H1 (cell line): ENCODE data around the gene CRABP1. TPM values are rescaled to one million over a fixed set of nuclear protein-coding genes. Genes with fewer than 3 reads are reported as not detected.

Experiments used
- polyA plus RNA-seq, 7 experiments: library from polyadenylated mRNA; depleted of rRNA in 3 of 7; stranded (reverse) in 5 of 7; unstranded in 2 of 7; fragments of >200 nt in 5 of 7; fragments of 200-250 nt in 2 of 7; gene quantifications; 1 replicate in 5 of 7; 2 replicates in 1 of 7; 4 replicates in 1 of 7; pipeline versions ENCODE4 v1.2.1 to v1.2.3, GENCODE V29; 2011 to 2013; ENCODE audit warnings: missing spikeins in 2 of 7, mixed read lengths in 2 of 7
- total RNA-seq: library from RNA; stranded (reverse); fragmentation: NEBNext Ultra II Directional; extraction: Animal tissue kit (Norgen Biotek cat#: 25700); gene quantifications from 2 replicates; pipeline ENCODE4 v1.2.1, GENCODE V29; 2021
- TF ChIP-seq, protein P1 (sequence below): fragments of 300-600 bp; sonication (generic); IDR thresholded peaks from 2 replicates; pipeline ENCODE4 v1.7.1; 2012; ENCODE audit warnings: low read length, moderate library complexity, mild to moderate bottlenecking, inconsistent platforms; ENCODE audit not compliant: insufficient replicate concordance

The CRABP1 gene
- total and polyA plus RNA-seq, 2 of the 8 experiments (the other 6 are each of a cell fraction or from before 2014, with no cell fraction given) = 385 to 655 TPM

DNA sequence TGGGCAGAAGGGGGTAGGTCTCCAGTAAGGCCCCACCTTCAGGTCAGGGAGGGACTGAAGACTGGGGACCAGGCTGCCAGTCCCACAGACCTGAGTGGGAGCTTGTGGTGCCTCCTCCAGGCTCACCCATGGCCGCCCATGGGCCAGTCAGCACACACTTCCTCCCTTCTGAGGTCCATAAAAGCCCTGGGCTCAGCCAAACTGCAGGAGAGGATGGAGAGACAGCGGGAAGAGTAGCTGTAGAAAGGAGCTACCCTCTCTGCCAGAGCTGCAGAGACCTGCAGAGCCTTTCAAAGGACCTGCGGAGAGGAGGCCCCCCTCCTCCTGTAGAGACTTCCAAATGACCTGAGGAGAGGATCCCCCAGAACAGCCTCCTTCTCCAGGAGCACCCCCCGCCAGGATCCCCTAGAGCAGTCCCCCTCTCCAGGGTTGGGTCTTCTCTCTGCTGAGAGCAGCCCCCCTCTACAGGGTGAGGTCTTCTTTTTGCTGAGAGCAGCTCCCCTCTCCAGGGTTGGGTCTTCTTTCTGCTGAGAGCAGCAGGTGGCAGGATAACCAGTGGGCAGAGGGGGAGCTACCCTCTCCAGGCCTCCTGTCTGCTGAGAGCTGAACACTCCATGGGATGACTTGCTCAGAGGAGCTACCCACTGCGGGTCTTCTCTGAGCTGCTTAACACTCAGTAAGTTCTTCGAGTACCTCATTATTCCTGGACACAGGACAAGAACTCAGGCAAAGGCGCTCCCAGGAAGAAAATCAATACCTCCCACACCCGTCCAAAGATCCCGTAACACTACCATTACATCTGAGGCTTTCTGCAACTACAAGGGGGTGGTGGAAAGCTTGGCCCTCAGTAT, 35.7 kb upstream of the CRABP1 start (continued):
- TF ChIP-seq, protein P1, sequence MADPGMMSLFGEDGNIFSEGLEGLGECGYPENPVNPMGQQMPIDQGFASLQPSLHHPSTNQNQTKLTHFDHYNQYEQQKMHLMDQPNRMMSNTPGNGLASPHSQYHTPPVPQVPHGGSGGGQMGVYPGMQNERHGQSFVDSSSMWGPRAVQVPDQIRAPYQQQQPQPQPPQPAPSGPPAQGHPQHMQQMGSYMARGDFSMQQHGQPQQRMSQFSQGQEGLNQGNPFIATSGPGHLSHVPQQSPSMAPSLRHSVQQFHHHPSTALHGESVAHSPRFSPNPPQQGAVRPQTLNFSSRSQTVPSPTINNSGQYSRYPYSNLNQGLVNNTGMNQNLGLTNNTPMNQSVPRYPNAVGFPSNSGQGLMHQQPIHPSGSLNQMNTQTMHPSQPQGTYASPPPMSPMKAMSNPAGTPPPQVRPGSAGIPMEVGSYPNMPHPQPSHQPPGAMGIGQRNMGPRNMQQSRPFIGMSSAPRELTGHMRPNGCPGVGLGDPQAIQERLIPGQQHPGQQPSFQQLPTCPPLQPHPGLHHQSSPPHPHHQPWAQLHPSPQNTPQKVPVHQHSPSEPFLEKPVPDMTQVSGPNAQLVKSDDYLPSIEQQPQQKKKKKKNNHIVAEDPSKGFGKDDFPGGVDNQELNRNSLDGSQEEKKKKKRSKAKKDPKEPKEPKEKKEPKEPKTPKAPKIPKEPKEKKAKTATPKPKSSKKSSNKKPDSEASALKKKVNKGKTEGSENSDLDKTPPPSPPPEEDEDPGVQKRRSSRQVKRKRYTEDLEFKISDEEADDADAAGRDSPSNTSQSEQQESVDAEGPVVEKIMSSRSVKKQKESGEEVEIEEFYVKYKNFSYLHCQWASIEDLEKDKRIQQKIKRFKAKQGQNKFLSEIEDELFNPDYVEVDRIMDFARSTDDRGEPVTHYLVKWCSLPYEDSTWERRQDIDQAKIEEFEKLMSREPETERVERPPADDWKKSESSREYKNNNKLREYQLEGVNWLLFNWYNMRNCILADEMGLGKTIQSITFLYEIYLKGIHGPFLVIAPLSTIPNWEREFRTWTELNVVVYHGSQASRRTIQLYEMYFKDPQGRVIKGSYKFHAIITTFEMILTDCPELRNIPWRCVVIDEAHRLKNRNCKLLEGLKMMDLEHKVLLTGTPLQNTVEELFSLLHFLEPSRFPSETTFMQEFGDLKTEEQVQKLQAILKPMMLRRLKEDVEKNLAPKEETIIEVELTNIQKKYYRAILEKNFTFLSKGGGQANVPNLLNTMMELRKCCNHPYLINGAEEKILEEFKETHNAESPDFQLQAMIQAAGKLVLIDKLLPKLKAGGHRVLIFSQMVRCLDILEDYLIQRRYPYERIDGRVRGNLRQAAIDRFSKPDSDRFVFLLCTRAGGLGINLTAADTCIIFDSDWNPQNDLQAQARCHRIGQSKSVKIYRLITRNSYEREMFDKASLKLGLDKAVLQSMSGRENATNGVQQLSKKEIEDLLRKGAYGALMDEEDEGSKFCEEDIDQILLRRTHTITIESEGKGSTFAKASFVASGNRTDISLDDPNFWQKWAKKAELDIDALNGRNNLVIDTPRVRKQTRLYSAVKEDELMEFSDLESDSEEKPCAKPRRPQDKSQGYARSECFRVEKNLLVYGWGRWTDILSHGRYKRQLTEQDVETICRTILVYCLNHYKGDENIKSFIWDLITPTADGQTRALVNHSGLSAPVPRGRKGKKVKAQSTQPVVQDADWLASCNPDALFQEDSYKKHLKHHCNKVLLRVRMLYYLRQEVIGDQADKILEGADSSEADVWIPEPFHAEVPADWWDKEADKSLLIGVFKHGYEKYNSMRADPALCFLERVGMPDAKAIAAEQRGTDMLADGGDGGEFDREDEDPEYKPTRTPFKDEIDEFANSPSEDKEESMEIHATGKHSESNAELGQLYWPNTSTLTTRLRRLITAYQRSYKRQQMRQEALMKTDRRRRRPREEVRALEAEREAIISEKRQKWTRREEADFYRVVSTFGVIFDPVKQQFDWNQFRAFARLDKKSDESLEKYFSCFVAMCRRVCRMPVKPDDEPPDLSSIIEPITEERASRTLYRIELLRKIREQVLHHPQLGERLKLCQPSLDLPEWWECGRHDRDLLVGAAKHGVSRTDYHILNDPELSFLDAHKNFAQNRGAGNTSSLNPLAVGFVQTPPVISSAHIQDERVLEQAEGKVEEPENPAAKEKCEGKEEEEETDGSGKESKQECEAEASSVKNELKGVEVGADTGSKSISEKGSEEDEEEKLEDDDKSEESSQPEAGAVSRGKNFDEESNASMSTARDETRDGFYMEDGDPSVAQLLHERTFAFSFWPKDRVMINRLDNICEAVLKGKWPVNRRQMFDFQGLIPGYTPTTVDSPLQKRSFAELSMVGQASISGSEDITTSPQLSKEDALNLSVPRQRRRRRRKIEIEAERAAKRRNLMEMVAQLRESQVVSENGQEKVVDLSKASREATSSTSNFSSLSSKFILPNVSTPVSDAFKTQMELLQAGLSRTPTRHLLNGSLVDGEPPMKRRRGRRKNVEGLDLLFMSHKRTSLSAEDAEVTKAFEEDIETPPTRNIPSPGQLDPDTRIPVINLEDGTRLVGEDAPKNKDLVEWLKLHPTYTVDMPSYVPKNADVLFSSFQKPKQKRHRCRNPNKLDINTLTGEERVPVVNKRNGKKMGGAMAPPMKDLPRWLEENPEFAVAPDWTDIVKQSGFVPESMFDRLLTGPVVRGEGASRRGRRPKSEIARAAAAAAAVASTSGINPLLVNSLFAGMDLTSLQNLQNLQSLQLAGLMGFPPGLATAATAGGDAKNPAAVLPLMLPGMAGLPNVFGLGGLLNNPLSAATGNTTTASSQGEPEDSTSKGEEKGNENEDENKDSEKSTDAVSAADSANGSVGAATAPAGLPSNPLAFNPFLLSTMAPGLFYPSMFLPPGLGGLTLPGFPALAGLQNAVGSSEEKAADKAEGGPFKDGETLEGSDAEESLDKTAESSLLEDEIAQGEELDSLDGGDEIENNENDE = no peak
